HEK293T (cell line): ENCODE data around the gene COL4A6.

ENCODE experiments used
- BHLHE40 ChIP-seq: fragments of 450-650 bp; IDR thresholded peaks from 2 replicates; pipeline ENCODE4 v1.6.1; 2016; ENCODE audit warnings: mild to moderate bottlenecking, moderate library complexity, borderline replicate concordance
- CTBP1 ChIP-seq: fragments of 450-650 bp; IDR thresholded peaks from 2 replicates; pipeline ENCODE4 v1.6.1; 2016; ENCODE audit warnings: borderline replicate concordance
- ELF4 ChIP-seq: fragments of 450-650 bp; IDR thresholded peaks from 2 replicates; pipeline ENCODE4 v1.6.1; 2017; ENCODE audit warnings: antibody characterized with exemption
- FOXA1 ChIP-seq: fragments of 450-650 bp; IDR thresholded peaks from 2 replicates; pipeline ENCODE4 v1.6.1; 2016; ENCODE audit warnings: mild to moderate bottlenecking
- FOXK2 ChIP-seq: fragments of 450-650 bp; IDR thresholded peaks from 2 replicates; pipeline ENCODE4 v1.6.1; 2016; ENCODE audit warnings: mild to moderate bottlenecking
- FOXM1 ChIP-seq: fragments of 450-650 bp; IDR thresholded peaks from 2 replicates; pipeline ENCODE4 v1.6.1; 2017; ENCODE audit warnings: mild to moderate bottlenecking, borderline replicate concordance
- SP1 ChIP-seq: fragments of 450-650 bp; IDR thresholded peaks from 2 replicates; pipeline ENCODE4 v1.6.1; 2017
- SUZ12 ChIP-seq: fragments of 450-650 bp; IDR thresholded peaks from 2 replicates; pipeline ENCODE4 v1.6.1; 2016; ENCODE audit warnings: mild to moderate bottlenecking
- ZNF384 ChIP-seq: fragments of 450-650 bp; IDR thresholded peaks from 2 replicates; pipeline ENCODE4 v1.6.1; 2016

- TF ChIP-seq FOXM1 (no peak), SP1 (no peak), BHLHE40 (no peak), ZNF384 (no peak), SUZ12 (no peak), ELF4 (no peak), FOXA1 (no peak), CTBP1 (no peak), FOXK2 (no peak)
These were observed 169.7 kb downstream of the COL4A6 start for GRCh38 chrX:108268434-108269080.
